Liver (tissue), 9 donors: ENCODE results near the gene ATP11B. TPM values are rescaled to one million over a fixed set of nuclear protein-coding genes. Genes with fewer than 3 reads are reported as not detected.

Experiments used
- DNase-seq: peaks from one replicate; pipeline ENCODE4 v3.0.0-alpha.2; 2017; ENCODE audit warnings: low spot score
- H3K27ac ChIP-seq, 2 donors: one replicate each; pipeline ENCODE4 v1.7.0; 2013; ENCODE audit warnings: inconsistent platforms in 2 of 2, low read length in 2 of 2, control low read depth in 1 of 2, low read depth in 1 of 2, mild to moderate bottlenecking in 1 of 2
- H3K27me3 ChIP-seq, 4 donors: one replicate each; pipeline versions ENCODE4 v1.6.1 to v1.7.0; 2013; ENCODE audit warnings: low read length in 3 of 4, inconsistent platforms in 1 of 4, mild to moderate bottlenecking in 1 of 4, moderate library complexity in 1 of 4; ENCODE audit not compliant: control insufficient read depth in 4 of 4, insufficient read depth in 4 of 4
- H3K36me3 ChIP-seq, 4 donors: one replicate each; pipeline versions ENCODE4 v1.6.1 to v1.7.0; 2013; ENCODE audit warnings: low read length in 3 of 4, mild to moderate bottlenecking in 3 of 4, low read depth in 1 of 4, moderate library complexity in 1 of 4; ENCODE audit not compliant: control insufficient read depth in 4 of 4, insufficient read depth in 3 of 4
- H3K4me1 ChIP-seq, 4 donors: one replicate each; pipeline versions ENCODE4 v1.6.1 to v1.7.0; 2013; ENCODE audit warnings: low read length in 3 of 4, mild to moderate bottlenecking in 3 of 4, moderate library complexity in 1 of 4; ENCODE audit not compliant: control insufficient read depth in 4 of 4, insufficient read depth in 4 of 4
- H3K4me3 ChIP-seq, 3 donors: one replicate each; pipeline versions ENCODE4 v1.6.1 to v1.7.0; 2013; ENCODE audit warnings: low read length in 3 of 3, control low read depth in 1 of 3, low read depth in 1 of 3, mild to moderate bottlenecking in 1 of 3
- H3K9ac ChIP-seq, 2 donors: one replicate each; pipeline ENCODE4 v1.7.0; 2013; ENCODE audit warnings: low read length in 2 of 2, mild to moderate bottlenecking in 2 of 2, moderate library complexity in 2 of 2, control low read depth in 1 of 2, low read depth in 1 of 2
- H3K9me3 ChIP-seq, 4 donors: one replicate each; pipeline versions ENCODE4 v1.6.1 to v1.7.0; 2013; ENCODE audit warnings: low read length in 3 of 4; ENCODE audit not compliant: control insufficient read depth in 4 of 4
- EGR1 ChIP-seq, 2 donors: IDR thresholded peaks; 2 replicates each; pipeline ENCODE4 v1.6.1; 2016 to 2018; ENCODE audit warnings: antibody characterized with exemption in 2 of 2, low read depth in 2 of 2
- FOXA1 ChIP-seq: IDR thresholded peaks from 2 replicates; pipeline ENCODE4 v1.6.1; 2016; ENCODE audit warnings: antibody characterized with exemption
- FOXA2 ChIP-seq: IDR thresholded peaks from 2 replicates; pipeline ENCODE4 v1.6.1; 2016; ENCODE audit warnings: antibody characterized with exemption
- HNF4A ChIP-seq, 2 donors: conservative IDR thresholded peaks; 2 replicates each; pipeline ENCODE4 v1.6.1; 2016; ENCODE audit warnings: antibody characterized with exemption in 2 of 2, mild to moderate bottlenecking in 2 of 2
- HNF4G ChIP-seq: IDR thresholded peaks from 2 replicates; pipeline ENCODE4 v1.6.1; 2016; ENCODE audit warnings: antibody characterized with exemption
- JUND ChIP-seq, 2 donors: IDR thresholded peaks; 2 replicates each; pipeline ENCODE4 v1.6.1; 2016; ENCODE audit warnings: antibody characterized with exemption in 2 of 2
- MAX ChIP-seq: IDR thresholded peaks from 2 replicates; pipeline ENCODE4 v1.6.1; 2016; ENCODE audit warnings: antibody characterized with exemption
- NR2F2 ChIP-seq: IDR thresholded peaks from 2 replicates; pipeline ENCODE4 v1.6.1; 2016; ENCODE audit warnings: antibody characterized with exemption
- RAD21 ChIP-seq, 2 donors: IDR thresholded peaks; 2 replicates each; pipeline ENCODE4 v1.6.1; 2016; ENCODE audit warnings: antibody characterized with exemption in 2 of 2, mild to moderate bottlenecking in 2 of 2
- RXRA ChIP-seq, 2 donors: IDR thresholded peaks; 2 replicates each; pipeline ENCODE4 v1.6.1; 2017 to 2018; ENCODE audit warnings: antibody characterized with exemption in 2 of 2, mild to moderate bottlenecking in 1 of 2
- SP1 ChIP-seq: IDR thresholded peaks from 2 replicates; pipeline ENCODE4 v1.6.1; 2018; ENCODE audit warnings: antibody characterized with exemption, mild to moderate bottlenecking
- TAF1 ChIP-seq: conservative IDR thresholded peaks from 2 replicates; pipeline ENCODE4 v1.6.1; 2016; ENCODE audit warnings: antibody characterized with exemption, mild to moderate bottlenecking
- YY1 ChIP-seq: IDR thresholded peaks from 2 replicates; pipeline ENCODE4 v1.6.1; 2016; ENCODE audit warnings: antibody characterized with exemption, mild to moderate bottlenecking
- ZBTB33 ChIP-seq: IDR thresholded peaks from 2 replicates; pipeline ENCODE4 v1.6.1; 2016; ENCODE audit warnings: antibody characterized with exemption
- WGBS: extraction: QIAGEN DNeasy Blood & Tissue Kit; methylation state at CpG from one replicate; pipeline ENCODE4 v1.1.7; 2013; 5-methylcytosine and 5-hydroxymethylcytosine counted together
- polyA plus RNA-seq, 2 donors: library from polyadenylated mRNA; stranded (reverse) in 1 of 2; unstranded in 1 of 2; fragments of 200-250 nt in 1 of 2; fragments of >200 nt in 1 of 2; fragmentation: Nextera tagmentation in 1 of 2; extraction: Ambion mirVana in 1 of 2; gene quantifications; one replicate each; pipeline versions ENCODE4 v1.2.1 to v1.2.3, GENCODE V29; 2013 to 2015
- total RNA-seq, 2 donors: library from RNA; depleted of rRNA; stranded (reverse); fragments of >200 nt; gene quantifications; one replicate each; pipeline ENCODE4 v1.2.3, GENCODE V29; 2014
- TF ChIP-seq, protein P1 (sequence below): fragments of 150-350 bp; IDR thresholded peaks from 2 replicates; pipeline ENCODE4 v1.5.1; 2017; ENCODE audit warnings: improper control_type of control experiment, low read depth, low read length; ENCODE audit not compliant: missing input control
- donor health status: healthy.
- donor health status: healthy.
- donor health status: healthy.
- donor health status: healthy.
- donor health status: healthy.

Gene ATP11B
- total and polyA plus RNA-seq, 4 donors = 5.9 to 49.6 (median 19.0) TPM

DNA sequence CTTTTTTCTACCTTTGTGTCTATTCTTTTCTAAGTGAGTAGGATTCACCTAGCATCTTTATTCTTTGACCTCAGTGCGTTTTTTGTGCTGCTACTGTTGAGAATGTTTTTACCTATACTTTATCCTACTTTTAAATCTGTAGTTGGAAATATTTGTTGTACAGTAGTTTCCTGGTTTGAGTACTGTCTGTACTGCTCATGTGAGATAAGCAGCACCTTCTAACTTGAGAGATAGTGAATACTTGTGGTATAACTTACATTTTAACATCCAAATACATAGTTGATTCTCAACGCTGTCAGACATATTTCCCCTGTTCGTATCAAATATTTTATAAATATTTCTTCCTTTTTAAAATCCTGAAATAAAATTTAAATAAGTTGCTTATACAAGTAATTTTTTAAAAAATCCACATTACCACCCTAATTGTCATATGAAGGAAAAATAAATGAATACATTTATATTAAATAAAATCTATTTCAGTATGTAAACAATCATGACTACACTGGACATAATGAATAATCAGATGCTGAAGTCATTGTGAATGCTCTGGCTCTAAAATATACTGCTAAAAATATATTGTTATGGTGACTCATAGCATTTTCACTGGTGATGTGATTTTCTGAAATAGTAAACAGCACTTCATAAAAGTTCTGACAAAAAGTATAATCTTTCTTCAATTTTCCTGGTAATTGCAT lies 17.4 kb downstream of the ATP11B start:
- Histone ChIP-seq H3K9ac (no peak overlapping the region), H3K9me3 (no peaks in the 10 kb centered on the region), H3K36me3 (no peaks in the 10 kb centered on the region), H3K27ac (no peak overlapping the region), H3K27me3 (no peaks in the 10 kb centered on the region), H3K4me1 (peaks cover 1 to 7% (median 3%) of the 10 kb centered on the region in 4 donors), H3K4me3 (no peak overlapping the region)
- no peak for DNase-seq
- WGBS = 91% methylated on average over 3 of the region's 3 CpGs
- TF ChIP-seq FOXA1 = no peak
- TF ChIP-seq YY1 = no peak
- no peak for TF ChIP-seq FOXA2
- no peak for TF ChIP-seq HNF4G
- no peak for TF ChIP-seq HNF4A (conservative IDR thresholded peaks at IDR 0.05)
- TF ChIP-seq RAD21 (IDR thresholded peaks at IDR 0.05) = no peak
- no peak for TF ChIP-seq RXRA (IDR thresholded peaks at IDR 0.05)
- TF ChIP-seq NR2F2 = no peak
- TF ChIP-seq TAF1 = no peak
- TF ChIP-seq EGR1 (IDR thresholded peaks at IDR 0.05; ENCODE audit: low read depth in 2 of 2) = no peak
- TF ChIP-seq ZBTB33 = no peak

DNA sequence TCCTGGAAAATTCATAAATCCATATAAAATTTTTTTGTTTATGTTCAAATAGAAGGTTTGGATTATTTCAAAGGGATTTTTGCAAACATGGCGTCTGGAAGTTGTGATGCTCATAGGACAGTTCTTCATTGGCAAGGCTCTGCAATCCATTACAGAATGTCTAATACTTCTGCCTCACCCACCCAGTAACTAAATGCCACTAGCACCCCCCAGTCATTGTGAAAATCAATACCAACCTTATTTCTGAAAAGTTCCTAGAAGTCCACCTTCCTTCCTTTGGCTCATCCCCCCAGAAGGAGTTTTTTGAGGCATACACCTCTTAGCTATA lies 17.9 kb downstream of the ATP11B start:
- DNase-seq = no peak
- Histone ChIP-seq H3K4me3 (no peak overlapping the region), H3K9me3 (no peaks in the 10 kb centered on the region), H3K9ac (no peak overlapping the region), H3K27me3 (no peaks in the 10 kb centered on the region), H3K36me3 (no peaks in the 10 kb centered on the region), H3K4me1 (peaks cover 1 to 9% (median 4%) of the 10 kb centered on the region in 4 donors), H3K27ac (no peak overlapping the region)
- TF ChIP-seq, protein P1, sequence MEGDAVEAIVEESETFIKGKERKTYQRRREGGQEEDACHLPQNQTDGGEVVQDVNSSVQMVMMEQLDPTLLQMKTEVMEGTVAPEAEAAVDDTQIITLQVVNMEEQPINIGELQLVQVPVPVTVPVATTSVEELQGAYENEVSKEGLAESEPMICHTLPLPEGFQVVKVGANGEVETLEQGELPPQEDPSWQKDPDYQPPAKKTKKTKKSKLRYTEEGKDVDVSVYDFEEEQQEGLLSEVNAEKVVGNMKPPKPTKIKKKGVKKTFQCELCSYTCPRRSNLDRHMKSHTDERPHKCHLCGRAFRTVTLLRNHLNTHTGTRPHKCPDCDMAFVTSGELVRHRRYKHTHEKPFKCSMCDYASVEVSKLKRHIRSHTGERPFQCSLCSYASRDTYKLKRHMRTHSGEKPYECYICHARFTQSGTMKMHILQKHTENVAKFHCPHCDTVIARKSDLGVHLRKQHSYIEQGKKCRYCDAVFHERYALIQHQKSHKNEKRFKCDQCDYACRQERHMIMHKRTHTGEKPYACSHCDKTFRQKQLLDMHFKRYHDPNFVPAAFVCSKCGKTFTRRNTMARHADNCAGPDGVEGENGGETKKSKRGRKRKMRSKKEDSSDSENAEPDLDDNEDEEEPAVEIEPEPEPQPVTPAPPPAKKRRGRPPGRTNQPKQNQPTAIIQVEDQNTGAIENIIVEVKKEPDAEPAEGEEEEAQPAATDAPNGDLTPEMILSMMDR = no peak
- no peak for TF ChIP-seq JUND (IDR thresholded peaks at IDR 0.05)
- no peak for TF ChIP-seq FOXA2
- TF ChIP-seq MAX = no peak
- no peak for TF ChIP-seq RXRA (IDR thresholded peaks at IDR 0.05)
- no peak for TF ChIP-seq RAD21 (IDR thresholded peaks at IDR 0.05)
- no peak for TF ChIP-seq SP1
- no peak for TF ChIP-seq TAF1
- WGBS = 99% methylated on average over 1 of the region's 1 CpG

GRCh38 chr3:182812123-182812522 lies 18.8 kb downstream of the ATP11B start:
- no peak overlapping the region for H3K4me3 ChIP-seq
- H3K9me3 ChIP-seq = no peaks in the 10 kb centered on the region
- H3K36me3 ChIP-seq = no peaks in the 10 kb centered on the region
- DNase-seq = no peak
- no peak overlapping the region for H3K9ac ChIP-seq
- 71% methylated on average over 1 of the region's 1 CpG for WGBS
- H3K27ac ChIP-seq = no peak overlapping the region
- no peak for TF ChIP-seq NR2F2
- no peak for TF ChIP-seq HNF4G
- H3K27me3 ChIP-seq = no peaks in the 10 kb centered on the region
- peaks cover 1 to 15% (median 7%) of the 10 kb centered on the region in 4 donors for H3K4me1 ChIP-seq
